ENCODE data around the gene GNAS. TPM values are rescaled to one million over a fixed set of nuclear protein-coding genes. Genes with fewer than 3 reads are reported as not detected.

GNAS gene
- total and polyA plus RNA-seq, 10 donors = 722 to 854 (median 770) TPM

- 18 to 29% (median 23%) methylated on average over 2 of the region's 2 CpGs for WGBS, 5 donors
- H3K4me3 ChIP-seq = no peak overlapping the region
- no peak for DNase-seq
- peaks cover 0 to 14% (median 6%) of the 10 kb centered on the region in 6 donors for H3K4me1 ChIP-seq
- H3K36me3 ChIP-seq = no peaks in the 10 kb centered on the region
- TF ChIP-seq CTCF (IDR thresholded peaks at IDR 0.05 in 8 of 11, conservative IDR thresholded peaks at IDR 0.05 in 3 of 11) = no peak
- H3K9me3 ChIP-seq = no peaks in the 10 kb centered on the region
- intact Hi-C loops (cut with DNase I; ENCODE audit: low total_unique reads) = no loop called here
- H3K27me3 ChIP-seq (replicated peaks in 1 of 7) = peaks cover 0 to 78% (median 35%) of the 10 kb centered on the region in 7 donors
- H3K27ac ChIP-seq = no peak overlapping the region
Measured at GRCh38 chr20:58847463-58847862, 5.1 kb upstream of the GNAS start.

- peaks cover 0 to 79% (median 59%) of the 10 kb centered on the region in 7 donors for H3K27me3 ChIP-seq (replicated peaks in 1 of 7)
Measured at GRCh38 chr20:58850693-58851174, 1.8 kb upstream of the GNAS start, which contains the start of gene GNAS-AS1. Gene GNAS-AS1 (minus strand): TSS chr20:58850902.

GRCh38 chr20:58851221-58851968 is 1.1 kb upstream of the GNAS start:
- TF ChIP-seq CTCF (IDR thresholded peaks at IDR 0.05 in 8 of 11, conservative IDR thresholded peaks at IDR 0.05 in 3 of 11) (no peak), POLR2AphosphoS5 (IDR thresholded peaks at IDR 0.05) (no peak), POLR2A (IDR thresholded peaks at IDR 0.05) (no peak)
- no peaks in the 10 kb centered on the region for H3K9me3 ChIP-seq
- H3K4me3 ChIP-seq = peak overlapping the region in 7 of 8 donors; percentile 22 to 69 (median 39)
- intact Hi-C loops (cut with DNase I; ENCODE audit: low total_unique reads) = no loop called here
- peaks cover 0 to 81% (median 65%) of the 10 kb centered on the region in 7 donors for H3K27me3 ChIP-seq (replicated peaks in 1 of 7)
- H3K27ac ChIP-seq = no peak overlapping the region
- peaks cover 0 to 50% (median 36%) of the 10 kb centered on the region in 6 donors for H3K4me1 ChIP-seq
- no peak for DNase-seq
- WGBS, 5 donors = 44 to 49% (median 45%) methylated on average over 40 to 41 of the region's 41 CpGs
- no peaks in the 10 kb centered on the region for H3K36me3 ChIP-seq

More at GRCh38 chr20:58850693-58851174, 1.8 kb upstream of the GNAS start, which contains the start of gene GNAS-AS1:
- Histone ChIP-seq H3K9me3 (no peaks in the 10 kb centered on the region), H3K4me3 (peak within 1 kb of the TSS in 7 of 8 donors; percentile 22 to 69 (median 39)), H3K36me3 (no peaks in the 10 kb centered on the region), H3K4me1 (peaks cover 0 to 46% (median 32%) of the 10 kb centered on the region in 6 donors), H3K27ac (no peak within 1 kb of the TSS)
- peak; percentile 81 for DNase-seq
- TF ChIP-seq POLR2AphosphoS5 (IDR thresholded peaks at IDR 0.05) (peak; percentile 22 to 52 (median 51)), POLR2A (IDR thresholded peaks at IDR 0.05) (no peak)
- intact Hi-C loops (cut with DNase I; ENCODE audit: low total_unique reads) = no loop called here
- WGBS, 5 donors = 41 to 65% (median 49%) methylated on average over 24 to 25 of the region's 25 CpGs

GRCh38 chr20:58851969-58852458 is 502 bp upstream of the GNAS start:
- Histone ChIP-seq H3K4me1 (peaks cover 0 to 50% (median 36%) of the 10 kb centered on the region in 6 donors), H3K36me3 (no peaks in the 10 kb centered on the region), H3K27me3 (replicated peaks in 1 of 7) (peaks cover 0 to 82% (median 66%) of the 10 kb centered on the region in 7 donors), H3K4me3 (peak overlapping the region in 7 of 8 donors; percentile 28 to 69 (median 39)), H3K9me3 (no peaks in the 10 kb centered on the region), H3K27ac (no peak overlapping the region)
- intact Hi-C loops (cut with DNase I; ENCODE audit: low total_unique reads) = no loop called here
- 34 to 49% (median 36%) methylated on average over 22 to 23 of the region's 23 CpGs for WGBS, 5 donors
- no peak for DNase-seq
- TF ChIP-seq POLR2A (IDR thresholded peaks at IDR 0.05) (no peak), CTCF (IDR thresholded peaks at IDR 0.05 in 8 of 11, conservative IDR thresholded peaks at IDR 0.05 in 3 of 11) (no peak), POLR2AphosphoS5 (IDR thresholded peaks at IDR 0.05) (no peak)
